22Rv1 (cell line): ENCODE measurements around the gene RBMS3.

Experiments
- ZFX ChIP-seq: fragments of 450-650 bp; IDR thresholded peaks from 2 replicates; pipeline ENCODE4 v1.6.1; 2017; ENCODE audit warnings: antibody characterized with exemption, borderline replicate concordance
- TF ChIP-seq, protein P1 (sequence below): fragments of 450-650 bp; IDR thresholded peaks from 2 replicates; pipeline ENCODE4 v1.5.1; 2017; ENCODE audit warnings: mild to moderate bottlenecking

DNA sequence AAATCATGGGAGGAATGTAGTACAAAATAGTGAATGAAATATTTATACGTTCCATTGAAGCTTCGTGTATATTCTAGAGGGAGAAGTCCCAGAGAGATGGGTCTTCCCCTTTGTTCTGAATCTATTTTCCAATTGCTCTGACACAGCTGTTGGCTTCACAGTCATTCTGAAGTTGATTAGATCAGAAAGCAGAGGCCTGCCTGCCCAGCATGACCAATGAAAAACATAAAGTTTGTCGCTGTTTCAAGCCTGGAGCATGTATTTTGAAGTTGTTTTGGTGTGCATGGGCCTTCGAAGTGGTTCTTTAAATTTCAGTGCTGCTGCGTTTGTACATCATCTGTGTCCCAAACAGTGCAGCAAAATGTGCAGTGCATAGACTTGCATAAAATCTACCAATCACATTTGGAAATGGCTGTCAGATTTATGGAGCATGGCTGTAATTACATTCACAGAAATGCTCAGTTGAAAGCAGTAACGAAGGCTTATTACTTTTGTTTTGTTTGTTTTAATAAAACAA, 31.0 kb upstream of the RBMS3 start:
- TF ChIP-seq, protein P1, sequence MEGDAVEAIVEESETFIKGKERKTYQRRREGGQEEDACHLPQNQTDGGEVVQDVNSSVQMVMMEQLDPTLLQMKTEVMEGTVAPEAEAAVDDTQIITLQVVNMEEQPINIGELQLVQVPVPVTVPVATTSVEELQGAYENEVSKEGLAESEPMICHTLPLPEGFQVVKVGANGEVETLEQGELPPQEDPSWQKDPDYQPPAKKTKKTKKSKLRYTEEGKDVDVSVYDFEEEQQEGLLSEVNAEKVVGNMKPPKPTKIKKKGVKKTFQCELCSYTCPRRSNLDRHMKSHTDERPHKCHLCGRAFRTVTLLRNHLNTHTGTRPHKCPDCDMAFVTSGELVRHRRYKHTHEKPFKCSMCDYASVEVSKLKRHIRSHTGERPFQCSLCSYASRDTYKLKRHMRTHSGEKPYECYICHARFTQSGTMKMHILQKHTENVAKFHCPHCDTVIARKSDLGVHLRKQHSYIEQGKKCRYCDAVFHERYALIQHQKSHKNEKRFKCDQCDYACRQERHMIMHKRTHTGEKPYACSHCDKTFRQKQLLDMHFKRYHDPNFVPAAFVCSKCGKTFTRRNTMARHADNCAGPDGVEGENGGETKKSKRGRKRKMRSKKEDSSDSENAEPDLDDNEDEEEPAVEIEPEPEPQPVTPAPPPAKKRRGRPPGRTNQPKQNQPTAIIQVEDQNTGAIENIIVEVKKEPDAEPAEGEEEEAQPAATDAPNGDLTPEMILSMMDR, result no peak
- TF ChIP-seq ZFX, result no peak
